GM21447 (cell line): ENCODE measurements around the gene PTPRU.

Source experiments
- ATAC-seq: cut with Tn5 transposase; IDR thresholded peaks from one replicate; pipeline ENCODE4 v1.9.1; 2021; ENCODE audit not compliant: unreplicated experiment

The PTPRU gene

GRCh38 chr1:29243023-29243870 is 6.9 kb downstream of the PTPRU start:
- no peak for ATAC-seq

GRCh38 chr1:29243871-29244200 is 7.5 kb downstream of the PTPRU start:
- ATAC-seq, result no peak

DNA sequence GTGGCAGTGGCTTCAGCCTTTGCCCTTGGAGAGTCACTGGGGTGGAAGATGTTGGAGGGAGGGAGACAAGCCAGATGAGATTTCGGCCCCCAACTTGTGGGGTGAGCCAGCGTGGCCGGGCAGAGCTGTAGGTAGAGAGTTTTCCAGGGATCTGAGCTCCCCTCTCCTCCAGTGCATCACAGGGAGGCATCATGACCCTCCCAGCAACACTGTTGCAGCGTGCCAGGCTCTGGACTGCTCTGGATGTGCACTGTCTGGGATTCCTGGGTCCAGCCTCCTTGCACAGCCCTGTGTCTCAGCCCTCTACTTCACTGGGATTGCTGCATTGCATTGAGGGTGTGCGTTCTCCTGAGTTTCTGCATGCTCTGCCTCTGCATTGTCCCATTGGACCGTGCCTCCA is 8.9 kb downstream of the PTPRU start:
- no peak for ATAC-seq

DNA sequence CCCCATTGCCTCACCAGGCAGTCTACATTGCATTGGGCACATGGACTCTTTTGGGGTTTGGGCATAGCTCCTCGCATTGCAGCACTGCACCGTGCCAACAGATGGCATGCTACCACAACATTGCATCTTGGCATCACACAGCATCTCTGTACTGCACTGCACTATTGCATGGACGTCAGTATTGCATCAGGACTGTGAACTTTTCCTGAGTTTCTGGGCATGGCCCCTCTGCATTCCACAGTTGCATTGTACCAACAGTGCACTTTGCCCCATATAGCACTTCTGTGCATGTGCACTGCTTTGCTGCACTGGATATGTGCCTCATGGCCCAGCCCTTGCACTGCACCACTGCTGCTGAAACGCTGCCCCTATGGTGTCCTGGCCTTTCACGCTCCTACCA is 9.6 kb downstream of the PTPRU start:
- ATAC-seq, result no peak

DNA sequence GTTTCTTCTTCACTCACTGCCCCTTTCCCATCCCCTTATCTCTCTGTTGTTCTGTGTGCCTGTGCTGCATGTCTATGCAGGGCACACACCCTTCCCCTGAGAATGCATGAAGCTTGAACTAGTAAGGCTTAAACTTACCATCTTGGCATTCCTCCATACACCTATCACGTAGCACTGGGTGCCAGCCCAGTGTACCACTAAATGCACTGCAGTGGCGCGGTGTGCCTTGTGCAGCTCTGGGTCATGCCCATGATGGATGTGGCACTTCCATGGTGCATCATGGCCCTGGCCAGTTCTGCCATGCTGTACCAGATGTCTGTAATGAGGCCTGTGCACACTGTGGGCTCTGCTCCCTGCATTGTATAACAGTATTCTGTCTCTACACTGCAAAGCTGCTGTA is 10.7 kb downstream of the PTPRU start:
- ATAC-seq, result no peak

DNA sequence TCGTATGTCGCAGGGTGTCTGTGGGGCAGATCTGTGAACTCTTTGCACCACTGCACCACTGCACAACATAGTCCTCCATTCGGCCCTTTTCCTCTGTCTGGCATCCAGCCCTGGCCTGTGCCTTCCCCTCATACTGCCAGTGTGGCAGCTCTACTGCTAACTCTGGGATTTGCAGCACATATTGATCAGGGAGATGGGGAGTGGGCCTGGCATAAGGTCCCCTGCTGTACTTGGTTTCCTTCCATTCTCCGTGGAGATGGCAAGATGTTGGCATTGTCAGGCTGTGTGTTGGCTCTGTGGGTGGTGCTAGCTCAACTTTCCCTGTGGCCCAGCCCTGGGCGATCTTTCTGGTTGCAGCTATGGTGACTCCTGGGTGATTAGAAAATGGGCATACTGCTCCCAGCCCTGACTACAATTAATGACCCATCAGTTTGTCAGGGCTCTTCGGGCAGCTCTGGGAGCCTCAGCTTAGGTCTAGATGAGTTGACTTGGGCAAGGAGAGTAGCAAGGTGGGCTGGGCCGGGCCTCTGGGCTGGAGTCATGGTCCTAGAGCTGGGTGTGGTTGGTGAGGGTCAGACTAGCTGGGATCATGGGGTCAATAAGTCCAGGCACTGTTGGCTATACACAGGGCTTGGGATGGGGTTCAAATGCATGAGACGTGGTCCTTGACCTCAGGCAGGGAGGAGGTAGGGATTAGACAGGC is 11.4 kb downstream of the PTPRU start:
- ATAC-seq, result no peak

- ATAC-seq, result no peak
These were observed 12.1 kb downstream of the PTPRU start for GRCh38 chr1:29248409-29248808.

- ATAC-seq, result no peak
These were observed 12.9 kb downstream of the PTPRU start for GRCh38 chr1:29249170-29249691.

DNA sequence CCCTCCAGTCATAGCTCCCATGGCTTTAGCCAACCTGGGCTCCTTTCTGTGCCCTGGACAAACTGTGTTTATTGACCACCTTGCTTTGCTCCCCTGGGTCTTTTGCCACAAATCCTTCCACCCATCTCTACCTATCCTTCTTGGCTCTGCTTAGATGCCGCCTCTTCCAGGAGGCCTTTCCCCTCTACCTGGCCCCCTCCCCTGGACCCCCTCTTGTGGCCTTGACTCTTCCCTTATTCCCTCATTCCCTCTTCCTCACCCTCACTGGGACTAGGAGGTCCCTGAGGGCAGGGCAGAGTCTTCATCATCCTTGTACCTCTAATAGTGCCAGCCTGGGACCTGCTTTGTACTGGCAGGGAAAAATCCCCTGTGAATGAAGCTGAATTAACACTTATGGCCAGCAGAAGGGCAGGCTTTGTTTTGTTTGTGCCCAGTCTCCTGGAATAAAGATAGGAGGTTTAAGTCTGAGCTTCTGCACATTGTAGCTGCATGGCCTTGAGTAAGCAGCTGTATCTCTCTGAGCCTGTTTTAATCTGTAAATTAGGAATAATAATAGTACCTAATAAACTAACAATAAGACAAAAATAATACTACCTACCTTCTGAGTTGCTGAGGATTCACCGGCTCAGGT is 13.7 kb downstream of the PTPRU start:
- no peak for ATAC-seq

GRCh38 chr1:29251164-29252124 is 15.1 kb downstream of the PTPRU start:
- no peak for ATAC-seq

- no peak for ATAC-seq
These were observed 16.9 kb downstream of the PTPRU start for GRCh38 chr1:29253180-29253579.

DNA sequence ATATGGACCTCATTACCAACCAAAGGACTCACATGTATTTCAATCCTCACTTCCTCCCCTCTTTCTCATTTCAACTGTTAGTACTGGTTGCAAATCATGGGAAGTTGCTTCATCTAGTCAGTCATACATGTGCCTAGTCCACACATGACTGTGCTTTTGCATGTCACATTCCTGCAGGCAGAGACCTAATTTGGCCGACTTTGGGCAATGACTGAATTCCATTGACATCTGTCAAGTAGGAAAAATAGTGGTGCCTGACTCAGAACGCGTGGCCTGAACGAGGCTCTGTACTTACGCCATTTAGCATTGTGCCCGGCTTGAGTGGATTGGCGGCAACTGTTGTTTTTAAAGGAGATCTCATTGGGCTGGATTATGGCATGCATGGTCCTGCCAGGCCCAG is 18.0 kb downstream of the PTPRU start:
- ATAC-seq, result no peak

GRCh38 chr1:29255134-29255666 is 18.9 kb downstream of the PTPRU start:
- no peak for ATAC-seq

GRCh38 chr1:29256394-29256793 is 20.1 kb downstream of the PTPRU start:
- no peak for ATAC-seq

DNA sequence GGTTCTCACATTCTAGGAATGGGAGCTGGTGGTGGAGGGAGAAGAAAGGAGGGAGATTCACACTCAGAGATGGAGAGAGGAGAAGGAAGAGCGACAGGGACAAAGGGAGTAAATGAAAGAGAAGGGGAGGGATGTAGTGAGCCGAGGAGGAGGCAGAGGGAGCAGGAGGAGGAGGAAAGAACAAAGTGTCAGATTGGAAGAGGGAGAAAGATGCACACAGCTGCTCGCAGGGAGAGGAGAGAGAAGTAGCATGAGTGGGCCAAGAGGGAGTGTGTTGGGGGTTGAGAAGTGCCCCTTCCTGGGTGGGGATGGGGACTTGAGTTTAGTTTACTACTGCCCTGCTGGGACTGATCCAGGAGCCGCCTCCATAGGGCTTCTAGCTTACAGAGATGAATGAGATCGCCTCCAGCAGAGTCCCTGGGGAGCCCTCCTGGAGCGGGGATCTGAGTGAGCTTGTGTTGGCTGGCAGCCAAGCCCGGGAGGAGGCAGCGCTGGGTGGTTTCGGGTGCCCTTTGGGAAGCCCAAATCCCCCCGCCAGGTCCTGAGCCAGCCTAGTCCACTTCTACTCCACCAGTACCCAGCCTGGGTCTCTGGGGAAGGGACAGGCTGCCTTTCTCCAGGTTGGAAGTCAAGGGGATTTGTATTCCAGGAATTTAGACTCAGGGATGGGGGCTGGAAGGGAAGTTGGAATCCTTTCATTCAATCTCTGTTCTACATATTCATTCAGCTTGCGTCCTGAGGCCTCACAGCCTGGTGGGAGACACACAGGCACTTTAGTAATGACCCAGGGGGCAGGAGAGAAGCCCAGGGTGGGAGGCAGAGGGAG is 20.9 kb downstream of the PTPRU start:
- ATAC-seq, result no peak

DNA sequence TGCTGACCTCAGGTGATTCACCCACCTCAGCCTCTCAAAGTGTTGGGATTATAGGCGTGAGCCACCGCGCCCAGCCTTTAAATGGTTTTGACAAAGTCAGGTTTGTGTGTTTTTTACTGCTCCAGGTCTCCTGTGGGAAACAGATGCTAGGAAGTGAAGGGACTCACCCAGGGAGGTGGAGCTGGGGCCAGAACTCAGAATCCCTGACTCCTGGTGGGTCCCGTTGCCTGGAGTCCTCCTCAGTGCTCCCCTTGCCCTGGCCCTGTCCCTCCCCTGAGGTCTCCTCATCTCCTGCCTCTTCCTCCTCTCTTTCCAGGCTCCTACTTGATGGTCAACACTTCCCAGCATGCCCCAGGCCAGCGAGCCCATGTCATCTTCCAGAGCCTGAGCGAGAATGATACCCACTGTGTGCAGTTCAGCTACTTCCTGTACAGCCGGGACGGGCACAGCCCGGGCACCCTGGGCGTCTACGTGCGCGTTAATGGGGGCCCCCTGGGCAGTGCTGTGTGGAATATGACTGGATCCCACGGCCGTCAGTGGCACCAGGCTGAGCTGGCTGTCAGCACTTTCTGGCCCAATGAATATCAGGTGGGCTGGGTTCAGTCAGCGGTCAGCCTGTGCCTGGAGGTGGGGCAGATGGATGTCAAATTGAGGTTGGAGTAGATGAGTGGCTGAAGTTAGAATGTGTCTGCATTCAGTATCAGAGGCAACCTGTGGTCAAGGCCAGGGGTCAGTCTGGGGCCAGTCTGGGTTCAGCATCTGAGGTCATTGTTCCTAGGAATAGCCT is 22.1 kb downstream of the PTPRU start:
- no peak for ATAC-seq

GRCh38 chr1:29258976-29259801 is 22.9 kb downstream of the PTPRU start:
- ATAC-seq, result no peak
